ENCODE results near the gene TBP. TPM values are rescaled to one million over a fixed set of nuclear protein-coding genes. Genes with fewer than 3 reads are reported as not detected.

Gene TBP
- total RNA-seq, 1 experiment from 2014 or later = 15.7 TPM

DNA sequence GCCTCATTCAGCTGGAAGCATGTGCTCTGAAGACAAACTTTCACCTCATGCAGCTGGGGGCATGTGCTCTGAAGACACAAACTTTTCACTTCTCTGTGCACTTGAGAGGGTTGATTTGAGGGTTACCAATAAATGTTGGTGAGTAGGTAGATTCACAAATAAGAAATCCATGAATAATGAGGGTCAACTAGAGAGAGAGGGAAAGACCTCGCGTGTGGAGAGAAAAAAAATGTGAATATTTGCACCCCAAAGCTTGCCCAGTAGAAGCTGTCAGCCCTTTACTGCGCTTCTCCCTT, 44.5 kb upstream of the TBP start:
- no peaks in the 10 kb centered on the region for H3K79me2 ChIP-seq (ENCODE audit: low read length)
- ATAC-seq = no peak
- H3K27ac ChIP-seq (ENCODE audit: low read length) = no peak overlapping the region
- TF ChIP-seq EZH2phosphoT487 (IDR thresholded peaks at IDR 0.05; ENCODE audit: borderline replicate concordance, low read length) = no peak
- no peak for TF ChIP-seq EZH2 (IDR thresholded peaks at IDR 0.05; ENCODE audit: low read length, unreplicated experiment)
- TF ChIP-seq, protein P1, sequence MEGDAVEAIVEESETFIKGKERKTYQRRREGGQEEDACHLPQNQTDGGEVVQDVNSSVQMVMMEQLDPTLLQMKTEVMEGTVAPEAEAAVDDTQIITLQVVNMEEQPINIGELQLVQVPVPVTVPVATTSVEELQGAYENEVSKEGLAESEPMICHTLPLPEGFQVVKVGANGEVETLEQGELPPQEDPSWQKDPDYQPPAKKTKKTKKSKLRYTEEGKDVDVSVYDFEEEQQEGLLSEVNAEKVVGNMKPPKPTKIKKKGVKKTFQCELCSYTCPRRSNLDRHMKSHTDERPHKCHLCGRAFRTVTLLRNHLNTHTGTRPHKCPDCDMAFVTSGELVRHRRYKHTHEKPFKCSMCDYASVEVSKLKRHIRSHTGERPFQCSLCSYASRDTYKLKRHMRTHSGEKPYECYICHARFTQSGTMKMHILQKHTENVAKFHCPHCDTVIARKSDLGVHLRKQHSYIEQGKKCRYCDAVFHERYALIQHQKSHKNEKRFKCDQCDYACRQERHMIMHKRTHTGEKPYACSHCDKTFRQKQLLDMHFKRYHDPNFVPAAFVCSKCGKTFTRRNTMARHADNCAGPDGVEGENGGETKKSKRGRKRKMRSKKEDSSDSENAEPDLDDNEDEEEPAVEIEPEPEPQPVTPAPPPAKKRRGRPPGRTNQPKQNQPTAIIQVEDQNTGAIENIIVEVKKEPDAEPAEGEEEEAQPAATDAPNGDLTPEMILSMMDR (conservative IDR thresholded peaks at IDR 0.05; ENCODE audit: low read depth, low read length) = no peak
- no TSS peak for BruUV-seq (replicated peaks)
- ChIA-PET CTCF (no interaction called here), POLR2A (ENCODE audit: unreplicated experiment) (interaction anchor here (0.7 kb wide), 1 partner anchor 14 kb away, joined by 4 read pairs; no protein-coding TSS in a partner anchor)
- H3K9me2 ChIP-seq (replicated peaks; ENCODE audit: low read length) = no peaks in the 10 kb centered on the region
- H3K4me3 ChIP-seq (ENCODE audit: low read length) = no peak overlapping the region
- H4K20me1 ChIP-seq (ENCODE audit: low read length) = no peaks in the 10 kb centered on the region
- no peaks in the 10 kb centered on the region for H3F3A ChIP-seq (ENCODE audit: low read length, unreplicated experiment)
- H3K9me3 ChIP-seq (ENCODE audit: low read length) = no peaks in the 10 kb centered on the region
- DNase-seq = no peak
- no peak overlapping the region for H3K4me2 ChIP-seq (ENCODE audit: low read length)
- no peak overlapping the region for H3K9ac ChIP-seq (ENCODE audit: low read length)
- intact Hi-C loops (cut with micrococcal nuclease) = no loop called here
- H3K27me3 ChIP-seq (ENCODE audit: low read length) = no peaks in the 10 kb centered on the region
- no peak overlapping the region for H2AFZ ChIP-seq (ENCODE audit: low read length)
- no peaks in the 10 kb centered on the region for H3K4me1 ChIP-seq (ENCODE audit: insufficient read depth, low read length)
- H3K36me3 ChIP-seq (ENCODE audit: low read depth, low read length) = no peaks in the 10 kb centered on the region

DNA sequence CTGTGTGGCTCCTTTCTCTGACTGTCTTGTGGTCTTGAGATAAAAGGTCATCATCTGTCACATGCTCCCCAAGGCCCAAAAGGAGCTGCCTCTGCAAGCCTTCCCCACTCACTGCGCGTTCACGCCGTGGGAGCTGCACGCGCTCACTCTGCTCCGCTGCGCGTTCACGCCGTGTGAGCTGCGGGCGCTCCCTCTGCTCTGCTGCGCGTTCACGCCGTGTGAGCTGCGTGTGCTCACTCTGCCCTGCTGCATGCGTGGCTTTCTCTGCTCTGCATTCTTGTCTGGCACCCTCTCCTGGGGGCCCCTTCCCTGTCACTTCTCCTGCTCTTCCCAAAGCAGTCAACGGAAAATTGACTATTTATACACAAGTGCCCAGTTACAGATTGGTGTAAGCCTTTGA, 43.5 kb upstream of the TBP start:
- ATAC-seq = no peak
- POLR2A ChIA-PET (ENCODE audit: unreplicated experiment) = no interaction called here
- no peaks in the 10 kb centered on the region for H3K36me3 ChIP-seq (ENCODE audit: low read depth, low read length)

DNA sequence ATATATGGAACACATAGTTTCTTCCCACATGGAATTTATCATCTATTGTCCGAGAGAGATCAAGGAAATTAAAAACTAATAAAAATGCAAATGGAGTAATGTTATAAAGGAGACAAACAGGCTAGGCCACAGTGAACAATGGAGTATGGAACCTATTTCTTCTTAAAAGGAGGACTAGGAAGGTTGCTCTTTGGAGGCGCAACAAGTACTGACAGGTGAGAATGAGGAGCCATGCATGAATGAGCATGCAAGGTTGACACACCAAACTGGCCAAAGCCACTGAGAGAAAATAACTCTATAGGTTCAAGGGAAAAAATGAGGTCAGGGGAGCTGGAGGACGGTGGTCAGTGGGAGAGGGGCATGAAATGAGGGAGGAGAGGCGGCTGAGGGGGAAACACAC, 41.9 kb upstream of the TBP start:
- no peaks in the 10 kb centered on the region; the same call in 1 of the 2 replicates for H3K4me1 ChIP-seq (ENCODE audit: insufficient read depth, low read length)
- ATAC-seq (no peak), DNase-seq (no peak)
- POLR2A ChIA-PET (ENCODE audit: unreplicated experiment) = no interaction called here
- no peak overlapping the region for H3K4me3 ChIP-seq (ENCODE audit: low read length)
- H3F3A ChIP-seq (ENCODE audit: low read length, unreplicated experiment) = no peaks in the 10 kb centered on the region
- no peaks in the 10 kb centered on the region for H3K36me3 ChIP-seq (ENCODE audit: low read depth, low read length)
- no peaks in the 10 kb centered on the region for H3K9me2 ChIP-seq (replicated peaks; ENCODE audit: low read length)
- no peak overlapping the region for H3K4me2 ChIP-seq (ENCODE audit: low read length)
- H3K9me3 ChIP-seq (ENCODE audit: low read length) = no peaks in the 10 kb centered on the region
- H3K9ac ChIP-seq (ENCODE audit: low read length) = no peak overlapping the region
- no TSS peak for BruUV-seq (replicated peaks)
- H3K27me3 ChIP-seq (ENCODE audit: low read length) = no peaks in the 10 kb centered on the region
- intact Hi-C loops (cut with micrococcal nuclease) = no loop called here
- H2AFZ ChIP-seq (ENCODE audit: low read length) = no peak overlapping the region
- H4K20me1 ChIP-seq (ENCODE audit: low read length) = no peaks in the 10 kb centered on the region
- no peak overlapping the region for H3K27ac ChIP-seq (ENCODE audit: low read length)
- TF ChIP-seq EZH2 (IDR thresholded peaks at IDR 0.05; ENCODE audit: low read length, unreplicated experiment) (no peak), EZH2phosphoT487 (IDR thresholded peaks at IDR 0.05; ENCODE audit: borderline replicate concordance, low read length) (no peak)
- TF ChIP-seq, protein P1 (conservative IDR thresholded peaks at IDR 0.05; ENCODE audit: low read depth, low read length) = no peak
- H3K79me2 ChIP-seq (ENCODE audit: low read length) = no peaks in the 10 kb centered on the region
- CTCF ChIA-PET = no interaction called here

More for the DNA sequence above, 43.5 kb upstream of the TBP start:
- Histone ChIP-seq H3K27ac (ENCODE audit: low read length) (no peak overlapping the region), H3K9ac (ENCODE audit: low read length) (no peak overlapping the region), H4K20me1 (ENCODE audit: low read length) (no peaks in the 10 kb centered on the region), H3K27me3 (ENCODE audit: low read length) (no peaks in the 10 kb centered on the region), H3K4me3 (ENCODE audit: low read length) (no peak overlapping the region), H3F3A (ENCODE audit: low read length, unreplicated experiment) (no peaks in the 10 kb centered on the region), H2AFZ (ENCODE audit: low read length) (no peak overlapping the region), H3K9me2 (replicated peaks; ENCODE audit: low read length) (no peaks in the 10 kb centered on the region), H3K9me3 (ENCODE audit: low read length) (no peaks in the 10 kb centered on the region), H3K79me2 (ENCODE audit: low read length) (no peaks in the 10 kb centered on the region), H3K4me2 (ENCODE audit: low read length) (no peak overlapping the region), H3K4me1 (ENCODE audit: insufficient read depth, low read length) (no peaks in the 10 kb centered on the region)
- BruUV-seq (replicated peaks) = no TSS peak
- intact Hi-C loops (cut with micrococcal nuclease) = no loop called here
- no peak for DNase-seq
- TF ChIP-seq EZH2 (IDR thresholded peaks at IDR 0.05; ENCODE audit: low read length, unreplicated experiment) = no peak
- TF ChIP-seq, protein P1 (conservative IDR thresholded peaks at IDR 0.05; ENCODE audit: low read depth, low read length) = no peak
- no peak for TF ChIP-seq EZH2phosphoT487 (IDR thresholded peaks at IDR 0.05; ENCODE audit: borderline replicate concordance, low read length)
- CTCF ChIA-PET = no interaction called here
